WTC11 (cell line): ENCODE data around the gene TOR4A. TPM values are rescaled to one million over a fixed set of nuclear protein-coding genes. Genes with fewer than 3 reads are reported as not detected.

Source experiments
- AFF4 ChIP-seq: sonication (generic); formaldehyde crosslinking; IDR thresholded peaks from 2 replicates; pipeline ENCODE4 v1.8.1; 2023; ENCODE audit warnings: mild to moderate bottlenecking, missing genetic modification reagents, borderline replicate concordance
- CBFB ChIP-seq: sonication (generic); formaldehyde crosslinking; IDR thresholded peaks from 2 replicates; pipeline ENCODE4 v1.8.1; 2022; ENCODE audit warnings: mild to moderate bottlenecking, low read depth, missing genetic modification reagents
- CTCF ChIP-seq: fragments of 200-600 bp; IDR thresholded peaks from 2 replicates; pipeline ENCODE4 v1.8.0; 2022; ENCODE audit warnings: antibody characterized with exemption
- ESRRA ChIP-seq: sonication (generic); formaldehyde crosslinking; IDR thresholded peaks from 2 replicates; pipeline ENCODE4 v1.8.1; 2022; ENCODE audit warnings: mild to moderate bottlenecking, missing genetic modification reagents, borderline replicate concordance
- FOXP4 ChIP-seq: sonication (generic); formaldehyde crosslinking; IDR thresholded peaks from 2 replicates; pipeline ENCODE4 v1.8.0; 2022; ENCODE audit warnings: mild to moderate bottlenecking, missing genetic modification reagents
- GABPB1 ChIP-seq: sonication (generic); formaldehyde crosslinking; IDR thresholded peaks from 2 replicates; pipeline ENCODE4 v1.8.1; 2023; ENCODE audit warnings: mild to moderate bottlenecking, missing genetic modification reagents
- HMGA2 ChIP-seq: fragments of 250-450 bp; sonication (Bioruptor Pico); IDR thresholded peaks from 2 replicates; pipeline ENCODE4 v1.4.0; 2021; ENCODE audit warnings: mild to moderate bottlenecking, moderate library complexity
- NFYB ChIP-seq: sonication (generic); formaldehyde crosslinking; conservative IDR thresholded peaks from 2 replicates; pipeline ENCODE4 v1.8.0; 2022; ENCODE audit warnings: low read depth, missing genetic modification reagents
- PREB ChIP-seq: sonication (generic); formaldehyde crosslinking; IDR thresholded peaks from 2 replicates; pipeline ENCODE4 v1.8.1; 2022; ENCODE audit warnings: mild to moderate bottlenecking, missing genetic modification reagents, moderate library complexity, borderline replicate concordance
- SP1 ChIP-seq: sonication (generic); formaldehyde crosslinking; conservative IDR thresholded peaks from 2 replicates; pipeline ENCODE4 v1.8.1; 2022; ENCODE audit warnings: missing genetic modification reagents
- ZNF121 ChIP-seq: sonication (generic); formaldehyde crosslinking; IDR thresholded peaks from 2 replicates; pipeline ENCODE4 v1.8.0; 2023; ENCODE audit warnings: missing genetic modification reagents
- ZNF317 ChIP-seq: sonication (generic); formaldehyde crosslinking; IDR thresholded peaks from 2 replicates; pipeline ENCODE4 v1.8.1; 2023; ENCODE audit warnings: low read depth, mild to moderate bottlenecking, moderate library complexity, missing genetic modification reagents, borderline replicate concordance
- ZNF396 ChIP-seq: fragments of 250-450 bp; sonication (Bioruptor Pico); IDR thresholded peaks from 2 replicates; pipeline ENCODE4 v1.8.0; 2021; ENCODE audit warnings: mild to moderate bottlenecking, moderate library complexity, borderline replicate concordance
- ZNF532 ChIP-seq: fragments of 250-450 bp; sonication (Bioruptor Pico); IDR thresholded peaks from 2 replicates; pipeline ENCODE4 v1.9.0; 2021; ENCODE audit warnings: mild to moderate bottlenecking, borderline replicate concordance
- ZSCAN18 ChIP-seq: fragments of 250-450 bp; sonication (Bioruptor Pico); IDR thresholded peaks from 2 replicates; pipeline ENCODE4 v2.1.2; 2022; ENCODE audit warnings: mild to moderate bottlenecking, moderate library complexity
- total RNA-seq: library from RNA; stranded (reverse); gene quantifications from 3 replicates; pipeline ENCODE4 v1.2.3, GENCODE V29; 2021
- TF ChIP-seq, protein P1 (sequence below): sonication (generic); formaldehyde crosslinking; IDR thresholded peaks from 2 replicates; pipeline ENCODE4 v1.8.0; 2023; ENCODE audit warnings: mild to moderate bottlenecking, missing genetic modification reagents
- TF ChIP-seq, protein P2 (sequence below): sonication (generic); formaldehyde crosslinking; IDR thresholded peaks from 2 replicates; pipeline ENCODE4 v1.8.1; 2023; ENCODE audit warnings: mild to moderate bottlenecking, moderate library complexity, missing genetic modification reagents

Gene TOR4A
- total RNA-seq, 1 experiment from 2014 or later, result 7.3 TPM

DNA sequence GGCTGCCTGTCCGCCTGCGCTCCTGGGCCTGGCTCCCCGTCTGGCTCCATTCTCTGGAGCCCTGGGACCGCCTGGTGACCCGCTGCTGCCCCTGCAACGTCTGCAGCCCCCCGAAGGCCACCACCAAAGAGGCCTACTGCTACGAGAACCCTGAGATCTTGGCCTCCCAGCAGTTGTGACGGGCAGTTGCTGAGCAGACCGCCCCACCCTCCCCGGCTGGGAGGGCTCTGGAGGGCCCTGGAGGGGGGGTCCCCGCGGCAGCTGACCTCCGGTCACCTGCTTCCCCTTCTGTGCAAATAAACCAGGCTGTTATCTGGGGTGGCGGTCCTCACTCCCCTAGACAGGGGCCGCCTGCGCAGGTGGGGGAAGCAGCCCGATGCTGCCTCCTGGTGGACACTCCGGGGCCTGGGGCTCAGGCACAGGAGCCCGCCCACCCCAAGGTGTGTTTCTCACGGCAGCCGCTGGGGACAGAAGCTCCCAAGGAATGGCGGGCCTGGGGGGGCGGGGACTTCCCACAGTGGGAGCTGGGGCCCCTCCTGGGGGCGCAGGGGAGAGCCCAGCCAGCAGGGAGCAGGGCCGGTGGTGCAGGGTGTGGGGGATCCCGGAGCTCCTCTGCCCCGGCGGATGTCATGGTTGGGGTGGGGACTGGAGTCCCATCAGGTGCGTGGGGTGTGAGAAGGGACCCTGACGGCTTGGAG, 41.1 kb upstream of the TOR4A start (continued):
- TF ChIP-seq, protein P1, sequence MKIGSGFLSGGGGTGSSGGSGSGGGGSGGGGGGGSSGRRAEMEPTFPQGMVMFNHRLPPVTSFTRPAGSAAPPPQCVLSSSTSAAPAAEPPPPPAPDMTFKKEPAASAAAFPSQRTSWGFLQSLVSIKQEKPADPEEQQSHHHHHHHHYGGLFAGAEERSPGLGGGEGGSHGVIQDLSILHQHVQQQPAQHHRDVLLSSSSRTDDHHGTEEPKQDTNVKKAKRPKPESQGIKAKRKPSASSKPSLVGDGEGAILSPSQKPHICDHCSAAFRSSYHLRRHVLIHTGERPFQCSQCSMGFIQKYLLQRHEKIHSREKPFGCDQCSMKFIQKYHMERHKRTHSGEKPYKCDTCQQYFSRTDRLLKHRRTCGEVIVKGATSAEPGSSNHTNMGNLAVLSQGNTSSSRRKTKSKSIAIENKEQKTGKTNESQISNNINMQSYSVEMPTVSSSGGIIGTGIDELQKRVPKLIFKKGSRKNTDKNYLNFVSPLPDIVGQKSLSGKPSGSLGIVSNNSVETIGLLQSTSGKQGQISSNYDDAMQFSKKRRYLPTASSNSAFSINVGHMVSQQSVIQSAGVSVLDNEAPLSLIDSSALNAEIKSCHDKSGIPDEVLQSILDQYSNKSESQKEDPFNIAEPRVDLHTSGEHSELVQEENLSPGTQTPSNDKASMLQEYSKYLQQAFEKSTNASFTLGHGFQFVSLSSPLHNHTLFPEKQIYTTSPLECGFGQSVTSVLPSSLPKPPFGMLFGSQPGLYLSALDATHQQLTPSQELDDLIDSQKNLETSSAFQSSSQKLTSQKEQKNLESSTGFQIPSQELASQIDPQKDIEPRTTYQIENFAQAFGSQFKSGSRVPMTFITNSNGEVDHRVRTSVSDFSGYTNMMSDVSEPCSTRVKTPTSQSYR (CRISPR knock-in tag), result no peak
- TF ChIP-seq ZNF317 (CRISPR knock-in tag), result no peak
- TF ChIP-seq ZNF396, result no peak
- no peak for TF ChIP-seq ZSCAN18 (CRISPR knock-in tag)
- TF ChIP-seq, protein P2, sequence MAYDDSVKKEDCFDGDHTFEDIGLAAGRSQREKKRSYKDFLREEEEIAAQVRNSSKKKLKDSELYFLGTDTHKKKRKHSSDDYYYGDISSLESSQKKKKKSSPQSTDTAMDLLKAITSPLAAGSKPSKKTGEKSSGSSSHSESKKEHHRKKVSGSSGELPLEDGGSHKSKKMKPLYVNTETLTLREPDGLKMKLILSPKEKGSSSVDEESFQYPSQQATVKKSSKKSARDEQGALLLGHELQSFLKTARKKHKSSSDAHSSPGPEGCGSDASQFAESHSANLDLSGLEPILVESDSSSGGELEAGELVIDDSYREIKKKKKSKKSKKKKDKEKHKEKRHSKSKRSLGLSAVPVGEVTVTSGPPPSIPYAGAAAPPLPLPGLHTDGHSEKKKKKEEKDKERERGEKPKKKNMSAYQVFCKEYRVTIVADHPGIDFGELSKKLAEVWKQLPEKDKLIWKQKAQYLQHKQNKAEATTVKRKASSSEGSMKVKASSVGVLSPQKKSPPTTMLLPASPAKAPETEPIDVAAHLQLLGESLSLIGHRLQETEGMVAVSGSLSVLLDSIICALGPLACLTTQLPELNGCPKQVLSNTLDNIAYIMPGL, result peak; percentile 88
- TF ChIP-seq CTCF, result peak; percentile 98
- no peak for TF ChIP-seq ZNF532 (CRISPR knock-in tag)
- TF ChIP-seq ZNF121, result no peak
- TF ChIP-seq PREB (CRISPR knock-in tag), result no peak
- TF ChIP-seq AFF4 (CRISPR knock-in tag), result no peak
- no peak for TF ChIP-seq HMGA2
- TF ChIP-seq GABPB1 (CRISPR knock-in tag), result peak; percentile 52; the same call in 1 of the 2 replicates
- TF ChIP-seq NFYB (CRISPR knock-in tag), result no peak
- TF ChIP-seq FOXP4 (CRISPR knock-in tag), result no peak
- TF ChIP-seq SP1 (CRISPR knock-in tag), result peak; percentile 53; the same call in 1 of the 2 replicates
- no peak for TF ChIP-seq CBFB (CRISPR knock-in tag)
- no peak for TF ChIP-seq ESRRA (CRISPR knock-in tag)
